OCI-LY3 (cell line): Measurements from ENCODE around the gene PHACTR3.

Experiments
- H2AFZ ChIP-seq: fragments of 200-600, 300-600 bp; shearing (Covaris generic); 2 replicates; pipeline ENCODE4 v1.6.0; 2014; ENCODE audit warnings: antibody characterized with exemption, low read depth, low read length
- H3K27ac ChIP-seq: fragments of 200-600, 300-600 bp; sonication (generic); 2 replicates; pipeline ENCODE4 v1.5.1; 2014; ENCODE audit warnings: mild to moderate bottlenecking, low read length, moderate library complexity, mixed read lengths
- H3K27me3 ChIP-seq: fragments of 200-600, 300-600 bp; sonication (generic); 2 replicates; pipeline ENCODE4 v1.6.1; 2014; ENCODE audit warnings: low read depth, low read length, mixed read lengths
- H3K36me3 ChIP-seq: fragments of 200-600, 300-600 bp; sonication (generic); replicated peaks from 2 replicates; pipeline ENCODE3; 2014; ENCODE audit warnings: low read depth, low read length, mixed read lengths
- H3K4me1 ChIP-seq: fragments of 300-600, 200-600 bp; sonication (generic); 2 replicates; pipeline ENCODE4 v1.6.1; 2014; ENCODE audit warnings: low read length, mixed read lengths
- H3K4me2 ChIP-seq: fragments of 200-600, 300-600 bp; sonication (generic); 2 replicates; pipeline ENCODE4 v1.6.1; 2014; ENCODE audit warnings: low read length, mixed read lengths
- H3K4me3 ChIP-seq: fragments of 300-600, 200-600 bp; sonication (generic); 2 replicates; pipeline ENCODE4 v1.5.1; 2014; ENCODE audit warnings: antibody characterized with exemption, mild to moderate bottlenecking, low read length, moderate library complexity
- H3K79me2 ChIP-seq: fragments of 300-600, 200-600 bp; shearing (Covaris generic); 2 replicates; pipeline ENCODE4 v1.6.1; 2014; ENCODE audit warnings: mild to moderate bottlenecking, low read length, mixed read lengths
- H3K9ac ChIP-seq: fragments of 300-600, 200-600 bp; shearing (Covaris generic); 2 replicates; pipeline ENCODE4 v1.6.0; 2014; ENCODE audit warnings: mild to moderate bottlenecking, low read length, moderate library complexity
- H3K9me3 ChIP-seq: fragments of 200-600, 300-600 bp; shearing (Covaris generic); 2 replicates; pipeline ENCODE4 v1.6.1; 2014; ENCODE audit warnings: low read length, mixed read lengths; ENCODE audit not compliant: insufficient read depth
- H4K20me1 ChIP-seq: fragments of 200-600, 300-600 bp; sonication (generic); 2 replicates; pipeline ENCODE4 v1.6.1; 2016; ENCODE audit warnings: low read length, mixed read lengths; ENCODE audit not compliant: insufficient read depth
- CTCF ChIP-seq: fragments of 200-600, 300-600 bp; sonication (generic); IDR thresholded peaks from 2 replicates; pipeline ENCODE4 v1.5.1; 2014; ENCODE audit warnings: antibody characterized with exemption, low read length, low read depth
- EZH2phosphoT487 ChIP-seq: fragments of 200-600 bp; shearing (Covaris generic); IDR thresholded peaks from 2 replicates; pipeline ENCODE4 v1.6.1; 2018; ENCODE audit warnings: antibody characterized with exemption, mixed run types, low read depth

The PHACTR3 gene

GRCh38 chr20:59776059-59776603 is 171.8 kb downstream of the PHACTR3 start:
- H3K4me2 ChIP-seq, result no peak overlapping the region
- no peak overlapping the region for H3K27ac ChIP-seq
- H3K9ac ChIP-seq, result no peak overlapping the region
- no peak overlapping the region for H3K4me3 ChIP-seq
- TF ChIP-seq EZH2phosphoT487 (no peak), CTCF (no peak)
- no peaks in the 10 kb centered on the region for H3K79me2 ChIP-seq
- no peak overlapping the region for H2AFZ ChIP-seq
- H4K20me1 ChIP-seq, result no peaks in the 10 kb centered on the region
- no peaks in the 10 kb centered on the region for H3K36me3 ChIP-seq
- peaks cover 46% of the 10 kb centered on the region for H3K27me3 ChIP-seq
- no peaks in the 10 kb centered on the region for H3K9me3 ChIP-seq
- H3K4me1 ChIP-seq, result no peaks in the 10 kb centered on the region

GRCh38 chr20:59776626-59777330 is 172.4 kb downstream of the PHACTR3 start:
- Histone ChIP-seq H2AFZ (no peak overlapping the region), H3K4me3 (no peak overlapping the region), H3K4me2 (no peak overlapping the region), H3K27ac (no peak overlapping the region), H3K79me2 (no peaks in the 10 kb centered on the region), H4K20me1 (no peaks in the 10 kb centered on the region), H3K4me1 (no peaks in the 10 kb centered on the region), H3K9me3 (no peaks in the 10 kb centered on the region), H3K9ac (no peak overlapping the region), H3K27me3 (peaks cover 43% of the 10 kb centered on the region), H3K36me3 (no peaks in the 10 kb centered on the region)
- TF ChIP-seq EZH2phosphoT487, result no peak
- TF ChIP-seq CTCF, result no peak

- H3K36me3 ChIP-seq, result no peaks in the 10 kb centered on the region
- H3K9ac ChIP-seq, result no peak overlapping the region
- no peak overlapping the region for H3K4me2 ChIP-seq
- no peaks in the 10 kb centered on the region for H3K4me1 ChIP-seq
- no peak for TF ChIP-seq CTCF
- no peak for TF ChIP-seq EZH2phosphoT487
- peaks cover 38% of the 10 kb centered on the region for H3K27me3 ChIP-seq
- H2AFZ ChIP-seq, result no peak overlapping the region
- no peaks in the 10 kb centered on the region for H3K9me3 ChIP-seq
- no peak overlapping the region for H3K27ac ChIP-seq
- no peaks in the 10 kb centered on the region for H3K79me2 ChIP-seq
- no peak overlapping the region for H3K4me3 ChIP-seq
- H4K20me1 ChIP-seq, result no peaks in the 10 kb centered on the region
Observed at GRCh38 chr20:59777331-59777725, 173.0 kb downstream of the PHACTR3 start.

- Histone ChIP-seq H3K4me3 (no peak overlapping the region), H3K4me2 (no peak overlapping the region), H3K27ac (no peak overlapping the region), H3K9me3 (no peaks in the 10 kb centered on the region), H4K20me1 (no peaks in the 10 kb centered on the region), H3K27me3 (peaks cover 31% of the 10 kb centered on the region; the same call in 1 of the 2 replicates), H3K9ac (no peak overlapping the region), H3K36me3 (no peaks in the 10 kb centered on the region), H3K4me1 (no peaks in the 10 kb centered on the region), H2AFZ (no peak overlapping the region), H3K79me2 (no peaks in the 10 kb centered on the region)
- TF ChIP-seq EZH2phosphoT487, result no peak
- no peak for TF ChIP-seq CTCF
Observed at GRCh38 chr20:59777814-59778575, 173.7 kb downstream of the PHACTR3 start.
